Activated naive CD8-positive, alpha-beta T cell treated with anti-CD3 and anti-CD28 coated beads, Interleukin-2, amount 50 U/mL, for 24 hours (primary cell): ENCODE results near the gene PACS2.
"Not testable (repeated sequence)": the region's sequence is repeated elsewhere in the genome, so short reads cannot be mapped to it uniquely, and the experiment has no call there.

Source experiments
- ATAC-seq: fragments of 150-1000 bp; cut with Tn5 transposase; one replicate; pipeline ENCODE4 v1.10.0; 2021
- DNase-seq: peaks from one replicate; pipeline ENCODE4 v3.0.0; 2021
- H3K27ac Mint-ChIP-seq: one replicate; pipeline ENCODE4 v1.8.0; 2021; ENCODE audit warnings: mild to moderate bottlenecking, mixed read lengths
- H3K27me3 Mint-ChIP-seq: one replicate; pipeline ENCODE4 v1.8.0; 2021; ENCODE audit warnings: mixed read lengths
- H3K36me3 Mint-ChIP-seq: one replicate; pipeline ENCODE4 v1.8.0; 2021; ENCODE audit warnings: low read depth, mixed read lengths
- H3K4me1 Mint-ChIP-seq: one replicate; pipeline ENCODE4 v1.8.0; 2021; ENCODE audit warnings: mixed read lengths
- H3K4me3 Mint-ChIP-seq: one replicate; pipeline ENCODE4 v1.8.0; 2021; ENCODE audit warnings: mild to moderate bottlenecking, moderate library complexity, mixed read lengths
- H3K9me3 Mint-ChIP-seq: one replicate; pipeline ENCODE4 v1.8.0; 2021; ENCODE audit warnings: mixed read lengths

PACS2 gene

GRCh38 chr14:105316968-105317510 is 2.5 kb downstream of the PACS2 start:
- DNase-seq = no peak
- no peak for ATAC-seq
- no peaks in the 10 kb centered on the region for H3K36me3 Mint-ChIP-seq
- peaks cover 39% of the 10 kb centered on the region for H3K4me1 Mint-ChIP-seq
- no peaks in the 10 kb centered on the region for H3K9me3 Mint-ChIP-seq
- no peaks in the 10 kb centered on the region for H3K27me3 Mint-ChIP-seq
- H3K27ac Mint-ChIP-seq = peak overlapping the region; percentile 22
- H3K4me3 Mint-ChIP-seq = peak overlapping the region; percentile 14

- ATAC-seq = no peak
- no peaks in the 10 kb centered on the region for H3K27me3 Mint-ChIP-seq
- H3K9me3 Mint-ChIP-seq = no peaks in the 10 kb centered on the region
- peak overlapping the region; percentile 14 for H3K4me3 Mint-ChIP-seq
- DNase-seq = no peak
- H3K4me1 Mint-ChIP-seq = peaks cover 40% of the 10 kb centered on the region
- H3K36me3 Mint-ChIP-seq = no peaks in the 10 kb centered on the region
- peak overlapping the region; percentile 22 for H3K27ac Mint-ChIP-seq
These were observed 3.0 kb downstream of the PACS2 start for GRCh38 chr14:105317546-105317945.

- H3K36me3 Mint-ChIP-seq = no peaks in the 10 kb centered on the region
- H3K27ac Mint-ChIP-seq = no peak overlapping the region
- no peak for DNase-seq
- no peaks in the 10 kb centered on the region for H3K9me3 Mint-ChIP-seq
- peaks cover 15% of the 10 kb centered on the region for H3K4me1 Mint-ChIP-seq
- ATAC-seq = no peak
- H3K27me3 Mint-ChIP-seq = no peaks in the 10 kb centered on the region
- no peak overlapping the region for H3K4me3 Mint-ChIP-seq
These were observed 8.4 kb downstream of the PACS2 start for GRCh38 chr14:105322791-105323556.

- ATAC-seq = no peak
- no peaks in the 10 kb centered on the region for H3K9me3 Mint-ChIP-seq
- H3K4me1 Mint-ChIP-seq = peaks cover 13% of the 10 kb centered on the region
- no peak for DNase-seq
- no peaks in the 10 kb centered on the region for H3K27me3 Mint-ChIP-seq
- no peak overlapping the region for H3K27ac Mint-ChIP-seq
- no peaks in the 10 kb centered on the region for H3K36me3 Mint-ChIP-seq
- no peak overlapping the region for H3K4me3 Mint-ChIP-seq
These were observed 9.1 kb downstream of the PACS2 start for GRCh38 chr14:105323663-105324062.

- H3K9me3 Mint-ChIP-seq = no peaks in the 10 kb centered on the region
- DNase-seq (no peak), ATAC-seq (peak; percentile 25)
- no peak overlapping the region for H3K27ac Mint-ChIP-seq
- no peak overlapping the region for H3K4me3 Mint-ChIP-seq
- H3K4me1 Mint-ChIP-seq = peaks cover 11% of the 10 kb centered on the region
- no peaks in the 10 kb centered on the region for H3K36me3 Mint-ChIP-seq
- no peaks in the 10 kb centered on the region for H3K27me3 Mint-ChIP-seq
These were observed 9.7 kb downstream of the PACS2 start for GRCh38 chr14:105324080-105324778.

- Mint-ChIP-seq H3K27me3 (no peaks in the 10 kb centered on the region), H3K4me3 (no peak overlapping the region), H3K27ac (no peak overlapping the region), H3K4me1 (peaks cover 8% of the 10 kb centered on the region), H3K9me3 (no peaks in the 10 kb centered on the region), H3K36me3 (no peaks in the 10 kb centered on the region)
- no peak for DNase-seq
- ATAC-seq = no peak
These were observed 10.3 kb downstream of the PACS2 start for GRCh38 chr14:105324871-105325270.

GRCh38 chr14:105325303-105325702 is 10.8 kb downstream of the PACS2 start:
- H3K36me3 Mint-ChIP-seq = no peaks in the 10 kb centered on the region
- H3K27ac Mint-ChIP-seq = no peak overlapping the region
- no peaks in the 10 kb centered on the region for H3K9me3 Mint-ChIP-seq
- no peaks in the 10 kb centered on the region for H3K27me3 Mint-ChIP-seq
- DNase-seq (no peak), ATAC-seq (no peak)
- H3K4me1 Mint-ChIP-seq = peaks cover 10% of the 10 kb centered on the region
- H3K4me3 Mint-ChIP-seq = no peak overlapping the region

- Mint-ChIP-seq H3K27ac (no peak overlapping the region), H3K27me3 (no peaks in the 10 kb centered on the region), H3K4me3 (no peak overlapping the region), H3K36me3 (no peaks in the 10 kb centered on the region), H3K9me3 (no peaks in the 10 kb centered on the region), H3K4me1 (peaks cover 14% of the 10 kb centered on the region)
- ATAC-seq (no peak), DNase-seq (no peak)
These were observed 11.4 kb downstream of the PACS2 start for GRCh38 chr14:105325716-105326567.

- no peaks in the 10 kb centered on the region for H3K36me3 Mint-ChIP-seq
- no peak overlapping the region for H3K27ac Mint-ChIP-seq
- H3K4me3 Mint-ChIP-seq = no peak overlapping the region
- H3K4me1 Mint-ChIP-seq = peaks cover 17% of the 10 kb centered on the region
- no peaks in the 10 kb centered on the region for H3K27me3 Mint-ChIP-seq
- ATAC-seq = no peak
- H3K9me3 Mint-ChIP-seq = no peaks in the 10 kb centered on the region
- DNase-seq = no peak
These were observed 12.0 kb downstream of the PACS2 start for GRCh38 chr14:105326568-105326867.

GRCh38 chr14:105326891-105327694 is 12.5 kb downstream of the PACS2 start:
- no peak overlapping the region for H3K4me3 Mint-ChIP-seq
- DNase-seq (no peak), ATAC-seq (no peak)
- peaks cover 22% of the 10 kb centered on the region for H3K4me1 Mint-ChIP-seq
- H3K27me3 Mint-ChIP-seq = no peaks in the 10 kb centered on the region
- H3K36me3 Mint-ChIP-seq = no peaks in the 10 kb centered on the region
- no peak overlapping the region for H3K27ac Mint-ChIP-seq
- no peaks in the 10 kb centered on the region for H3K9me3 Mint-ChIP-seq

GRCh38 chr14:105327695-105328045 is 13.1 kb downstream of the PACS2 start:
- not testable (repeated sequence) for H3K27me3 Mint-ChIP-seq, H3K4me3 Mint-ChIP-seq, DNase-seq, H3K27ac Mint-ChIP-seq, ATAC-seq, H3K9me3 Mint-ChIP-seq, H3K36me3 Mint-ChIP-seq
- H3K4me1 Mint-ChIP-seq = peaks cover 20% of the 10 kb centered on the region

GRCh38 chr14:105328070-105328677 is 13.6 kb downstream of the PACS2 start:
- Mint-ChIP-seq H3K27me3 (no peaks in the 10 kb centered on the region), H3K36me3 (no peaks in the 10 kb centered on the region), H3K4me1 (peaks cover 22% of the 10 kb centered on the region), H3K27ac (no peak overlapping the region), H3K9me3 (no peaks in the 10 kb centered on the region), H3K4me3 (no peak overlapping the region)
- DNase-seq (no peak), ATAC-seq (no peak)

GRCh38 chr14:105328678-105329390 is 14.3 kb downstream of the PACS2 start:
- ATAC-seq (peak; percentile 12), DNase-seq (no peak)
- Mint-ChIP-seq H3K4me1 (peaks cover 19% of the 10 kb centered on the region), H3K27ac (no peak overlapping the region), H3K9me3 (no peaks in the 10 kb centered on the region), H3K4me3 (no peak overlapping the region), H3K27me3 (no peaks in the 10 kb centered on the region), H3K36me3 (no peaks in the 10 kb centered on the region)
